HG03457 (cell line): ENCODE data around the gene APC.

ENCODE experiments used
- ATAC-seq: cut with Tn5 transposase; IDR thresholded peaks from one replicate; pipeline ENCODE4 v1.9.1; 2021; ENCODE audit warnings: moderate number of reproducible peaks; ENCODE audit not compliant: unreplicated experiment

The APC gene

DNA sequence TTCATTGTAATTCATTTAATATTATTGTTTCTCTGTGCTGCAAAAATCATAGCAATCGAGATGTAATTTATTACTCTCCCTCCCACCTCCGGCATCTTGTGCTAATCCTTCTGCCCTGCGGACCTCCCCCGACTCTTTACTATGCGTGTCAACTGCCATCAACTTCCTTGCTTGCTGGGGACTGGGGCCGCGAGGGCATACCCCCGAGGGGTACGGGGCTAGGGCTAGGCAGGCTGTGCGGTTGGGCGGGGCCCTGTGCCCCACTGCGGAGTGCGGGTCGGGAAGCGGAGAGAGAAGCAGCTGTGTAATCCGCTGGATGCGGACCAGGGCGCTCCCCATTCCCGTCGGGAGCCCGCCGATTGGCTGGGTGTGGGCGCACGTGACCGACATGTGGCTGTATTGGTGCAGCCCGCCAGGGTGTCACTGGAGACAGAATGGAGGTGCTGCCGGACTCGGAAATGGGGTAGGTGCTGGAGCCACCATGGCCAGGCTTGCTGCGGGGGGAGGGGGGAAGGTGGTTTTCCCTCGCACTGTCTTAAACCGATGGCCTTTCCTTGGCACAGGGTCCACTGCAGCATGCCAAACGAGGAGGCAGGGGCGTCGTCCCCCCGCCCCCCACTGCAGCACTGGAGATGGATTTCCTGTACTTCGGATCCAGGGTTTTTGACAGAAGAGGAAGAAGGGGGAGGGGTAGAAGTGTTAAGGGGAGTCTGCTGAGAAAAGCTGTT is at the start of gene APC:
TSS of gene APC (plus strand) at position 423 of the 728 bp plus-strand sequence. CDS start 17,006 bp downstream, outside the sequence.
- peak; percentile 99 for ATAC-seq

DNA sequence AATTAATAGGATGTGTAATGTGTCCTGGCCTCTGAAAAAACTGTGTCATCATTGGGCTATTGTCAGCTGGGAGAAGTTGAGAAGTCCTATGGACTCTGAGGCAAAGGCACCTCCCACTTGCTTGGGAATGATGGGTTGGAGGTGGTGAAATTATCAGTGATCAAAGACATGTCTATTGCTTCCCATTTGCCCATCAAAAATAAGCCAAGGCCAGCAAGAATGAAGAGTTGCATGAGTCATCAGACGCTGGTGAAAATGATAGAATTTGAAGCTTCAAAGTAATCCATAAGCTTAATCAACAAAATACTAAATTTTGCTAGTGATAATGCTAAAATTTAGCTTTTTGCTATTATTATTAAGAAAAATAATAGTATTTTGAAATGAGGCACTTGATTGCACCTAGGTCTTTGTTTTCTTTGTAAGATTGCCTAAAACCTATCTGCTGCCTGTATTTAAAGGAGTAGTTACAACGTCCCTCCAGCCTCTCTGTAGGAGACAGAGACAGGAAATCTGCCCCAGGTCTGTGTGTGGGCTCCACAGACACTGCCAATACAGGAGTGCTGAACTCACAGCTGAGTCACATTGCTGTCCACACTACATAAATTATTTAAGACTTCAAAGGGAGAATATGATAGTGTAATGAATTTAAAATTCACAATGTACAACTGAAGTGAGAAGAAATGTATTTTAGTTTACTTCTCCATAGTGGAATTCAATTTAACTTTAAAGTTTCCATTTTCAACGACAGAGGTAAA is 48.4 kb upstream of the APC start:
- ATAC-seq: no peak

DNA sequence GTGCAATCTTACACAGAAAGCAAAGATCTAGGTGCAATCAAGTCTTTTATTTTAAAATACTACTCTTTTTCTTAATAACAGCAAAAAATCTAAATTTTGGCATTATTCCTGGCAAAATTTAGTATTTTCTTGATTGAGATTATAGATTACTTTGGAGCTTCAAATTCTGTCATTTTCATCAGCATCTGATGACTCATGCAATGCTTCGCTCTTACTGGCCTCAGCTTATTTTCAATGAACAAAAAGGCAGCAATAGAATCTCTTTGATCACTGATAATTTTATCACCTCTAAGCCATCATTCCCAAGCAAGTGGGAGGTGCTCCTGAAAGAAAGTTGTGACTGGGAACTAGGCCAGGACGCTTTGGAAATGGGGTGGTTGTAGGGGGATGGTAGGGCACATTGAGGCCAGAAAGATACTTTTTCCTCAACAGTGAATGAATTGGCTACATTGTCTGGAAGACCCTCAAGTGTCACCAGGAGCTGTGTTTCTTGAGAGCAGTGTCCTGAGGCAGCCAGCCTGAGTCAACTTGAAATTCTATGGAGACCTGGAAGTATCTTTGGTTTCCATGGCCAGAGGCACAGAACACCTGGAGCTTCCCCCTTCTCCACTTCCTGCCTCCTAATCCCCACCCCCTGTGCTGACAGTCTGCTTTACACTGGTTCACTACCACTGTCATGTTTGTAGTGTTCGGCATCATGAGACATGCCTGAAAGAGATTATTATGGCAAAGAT is 46.9 kb upstream of the APC start:
- ATAC-seq: no peak

DNA sequence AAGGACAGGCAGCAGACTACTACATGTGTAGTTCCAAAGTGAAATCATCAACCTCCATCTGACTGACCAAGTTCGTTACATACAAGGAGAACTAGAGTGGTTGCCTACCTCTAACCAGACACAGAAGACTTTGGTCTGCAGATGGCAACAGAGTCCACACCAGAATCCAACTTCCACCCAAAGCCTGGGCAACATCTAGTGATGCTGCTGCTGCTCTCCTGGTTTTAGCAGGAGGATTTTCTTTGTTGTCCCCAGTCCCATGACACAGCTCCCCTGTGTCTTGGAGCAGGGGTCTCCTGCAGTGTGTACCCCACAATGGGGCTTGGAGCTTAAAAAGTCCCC is 46.4 kb upstream of the APC start:
- ATAC-seq: no peak

DNA sequence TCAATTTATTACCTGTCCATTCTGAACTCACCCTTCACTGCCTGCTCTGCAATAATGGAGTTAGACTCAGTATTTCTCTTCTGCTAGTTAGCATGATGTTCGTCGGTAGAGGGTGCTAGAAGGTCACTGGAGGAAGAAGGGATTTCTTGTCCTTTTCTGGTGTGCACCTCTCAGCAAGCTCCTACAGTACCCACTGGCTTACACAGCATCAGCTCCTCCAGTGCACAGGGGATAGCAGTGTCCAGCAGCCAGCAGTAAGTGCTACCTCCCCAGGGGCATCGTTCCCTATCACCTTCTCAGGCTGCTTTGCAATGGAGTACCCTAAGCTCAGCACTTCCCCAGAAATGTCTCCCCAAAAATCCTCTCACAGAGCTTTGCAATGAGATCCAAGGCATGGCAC is 45.9 kb upstream of the APC start:
- no peak for ATAC-seq

- ATAC-seq: no peak
These were observed 45.2 kb upstream of the APC start for GRCh38 chr5:112692472-112692871.

- no peak for ATAC-seq
These were observed 44.4 kb upstream of the APC start for GRCh38 chr5:112693301-112693700.

DNA sequence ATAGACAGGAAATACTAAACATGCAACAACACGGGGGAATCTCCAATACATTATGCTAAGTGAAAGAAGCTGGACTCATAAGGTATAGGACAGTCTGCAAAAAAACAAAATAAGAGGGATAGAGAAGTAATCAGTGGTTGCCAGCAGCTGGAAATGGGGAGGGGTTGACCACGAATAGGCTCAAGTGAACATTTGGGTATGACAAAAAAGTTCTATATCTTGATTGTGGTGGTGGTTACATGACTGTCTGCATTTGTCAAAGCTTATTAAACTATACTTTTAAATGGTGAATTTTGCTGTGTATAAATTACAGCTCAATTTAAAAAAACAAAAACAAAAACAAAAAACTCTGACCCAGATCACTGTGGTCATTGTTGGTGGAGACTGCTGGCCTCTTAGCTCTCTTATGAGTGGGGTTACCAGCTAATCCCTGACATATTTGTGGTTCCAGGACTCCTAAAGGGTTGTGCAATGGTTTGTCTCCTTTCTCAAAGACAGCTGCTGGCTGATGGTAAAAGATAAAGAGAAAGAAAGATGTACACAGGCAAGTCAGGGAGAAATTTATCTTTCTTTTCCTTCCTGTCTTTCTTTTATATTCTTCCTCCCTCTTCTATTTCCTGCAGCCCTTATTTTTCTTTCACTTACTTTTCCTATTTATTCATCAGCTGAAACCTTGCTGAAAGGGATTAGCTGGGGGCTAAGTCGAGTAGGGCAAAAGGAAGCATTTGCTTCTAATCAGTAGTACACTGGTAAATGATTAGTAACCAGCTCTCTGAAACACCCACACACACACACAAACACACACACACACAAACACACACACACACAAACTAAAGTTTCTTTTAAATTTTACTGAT is 42.6 kb upstream of the APC start:
- no peak for ATAC-seq

DNA sequence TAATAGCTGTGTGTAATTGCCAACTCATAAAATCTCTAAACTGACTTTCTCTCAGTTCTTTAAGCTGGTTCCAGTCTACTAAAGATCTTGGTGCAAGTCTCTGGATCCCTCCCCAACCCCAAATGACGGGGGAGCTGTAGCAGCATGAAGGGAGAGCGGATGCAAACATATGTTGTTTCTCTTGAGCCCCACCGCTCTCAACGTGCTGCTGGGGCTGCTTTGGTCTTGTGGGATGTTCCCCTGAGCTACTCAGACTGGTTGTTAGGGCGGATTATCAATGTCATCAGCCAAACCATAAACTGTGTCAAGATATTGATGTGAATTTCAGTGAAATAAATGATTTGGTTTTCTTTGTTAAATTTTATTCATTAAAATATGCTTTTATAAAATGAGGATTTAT is 40.9 kb upstream of the APC start:
- ATAC-seq: no peak

GRCh38 chr5:112697322-112697721 is 40.4 kb upstream of the APC start:
- no peak for ATAC-seq

- ATAC-seq: no peak
These were observed 39.9 kb upstream of the APC start for GRCh38 chr5:112697833-112698232.

- no peak for ATAC-seq
These were observed 33.5 kb upstream of the APC start for GRCh38 chr5:112703866-112704820.

DNA sequence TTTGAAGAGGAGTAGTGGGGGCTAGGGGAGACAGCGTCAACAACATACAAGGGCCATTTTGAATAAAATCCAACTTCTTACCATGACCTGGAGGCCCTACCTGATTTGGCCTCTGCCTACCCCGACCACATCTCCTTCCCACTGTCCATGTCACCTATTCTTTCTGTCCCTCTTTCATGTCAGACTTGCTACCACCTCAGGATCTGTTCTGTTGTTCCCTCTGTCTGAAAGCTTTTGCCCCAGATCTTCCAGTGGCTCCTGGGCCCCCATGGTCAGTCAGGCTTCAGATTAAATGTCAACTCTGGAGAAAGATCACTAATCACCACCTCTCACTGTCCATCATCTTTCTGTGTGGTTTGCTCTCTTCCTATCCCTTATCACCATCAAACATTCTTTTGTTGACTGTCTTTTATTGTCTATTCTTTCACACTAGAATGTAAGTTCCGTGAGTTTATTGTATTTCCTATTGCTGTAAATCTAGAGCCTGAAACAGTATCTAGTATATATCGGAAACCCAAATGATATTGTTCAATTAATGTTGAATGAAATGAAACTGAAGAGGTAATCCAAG is 31.2 kb upstream of the APC start:
- no peak for ATAC-seq

- peak; percentile 93 for ATAC-seq
These were observed 30.2 kb upstream of the APC start for GRCh38 chr5:112707187-112708102.

DNA sequence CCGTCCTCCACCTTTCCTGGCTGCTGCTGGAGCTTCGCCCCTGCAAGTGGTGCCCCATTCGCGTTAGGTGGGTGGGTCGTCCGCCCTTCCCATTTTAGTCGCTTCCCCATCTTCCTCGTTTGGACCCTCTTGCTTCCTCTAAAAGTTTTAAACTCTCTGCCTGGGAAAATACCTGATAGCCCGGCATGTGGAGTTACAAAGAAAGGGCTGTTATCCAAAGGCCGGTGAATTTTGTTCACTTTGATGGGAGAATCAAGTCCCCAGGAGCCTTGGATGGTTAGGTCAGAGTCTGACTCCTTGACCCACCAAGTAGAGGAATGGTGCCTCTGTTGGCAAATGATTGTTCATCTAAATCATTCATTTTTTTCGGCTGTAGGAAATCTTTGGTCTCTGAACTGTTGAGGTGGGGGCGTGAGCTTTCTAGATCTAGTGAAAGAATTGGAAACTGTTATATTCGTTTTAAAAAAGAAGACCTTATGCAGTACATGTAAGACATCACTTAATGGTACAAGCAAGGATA is 29.5 kb upstream of the APC start:
- no peak for ATAC-seq

DNA sequence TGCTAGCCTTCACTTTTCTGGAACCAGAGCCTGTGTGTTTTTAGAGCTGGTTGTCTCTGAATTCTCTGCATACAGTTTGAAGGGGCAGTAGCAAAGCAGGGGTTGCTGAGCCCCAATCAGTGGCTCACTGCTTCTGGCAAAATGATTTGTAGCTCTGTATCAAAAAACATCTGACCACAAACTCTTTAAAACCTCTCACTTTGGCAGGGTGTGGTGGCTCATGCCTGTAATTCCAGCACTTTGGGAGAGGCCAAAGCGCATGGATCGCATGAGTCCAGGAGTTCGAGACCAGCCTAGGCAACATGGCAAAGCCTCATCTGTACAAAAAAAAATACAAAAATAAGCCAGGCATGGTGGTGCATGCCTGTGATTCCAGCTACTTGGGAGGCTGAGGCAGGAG is 28.3 kb upstream of the APC start:
- no peak for ATAC-seq

DNA sequence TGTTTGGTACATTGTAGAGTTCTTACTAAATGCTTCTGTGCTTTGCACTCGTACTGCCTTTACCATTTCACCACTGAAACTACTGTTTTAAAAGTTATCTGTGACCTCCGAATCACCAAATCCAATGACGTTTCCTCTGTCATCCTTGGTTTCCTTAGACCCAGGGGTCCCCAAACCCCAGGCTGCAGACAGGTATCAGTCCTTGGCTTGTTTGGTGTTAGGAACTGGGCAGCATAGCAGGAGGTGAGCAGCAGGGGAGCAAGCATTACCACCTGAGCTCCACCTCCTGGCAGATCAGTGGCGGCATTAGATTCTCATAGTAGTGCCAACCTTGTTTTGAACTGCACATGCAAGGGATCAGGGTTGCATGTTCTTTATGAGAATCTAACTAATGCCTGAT is 26.8 kb upstream of the APC start:
- no peak for ATAC-seq

DNA sequence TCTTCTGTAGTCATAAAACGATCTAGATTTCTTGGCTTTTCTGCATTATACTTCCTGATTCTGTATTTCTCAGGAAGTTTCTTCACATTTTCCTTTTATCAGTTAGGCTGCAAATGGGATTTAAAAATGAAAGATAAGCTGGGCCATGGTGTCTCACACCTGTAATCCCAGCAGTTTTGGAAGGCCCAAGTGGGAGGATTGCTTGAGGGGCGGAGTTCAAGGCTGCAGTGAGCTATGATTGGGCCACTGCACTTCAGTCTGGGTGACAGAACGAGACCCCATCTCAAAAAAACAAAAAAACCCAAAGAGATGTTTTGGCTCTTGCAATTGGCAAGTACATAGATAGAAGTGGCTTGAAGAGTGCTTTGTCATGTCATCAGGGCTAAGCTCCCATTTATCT is 26.2 kb upstream of the APC start:
- no peak for ATAC-seq
